GM12873 (cell line): Measurements from ENCODE around the gene ATG14.

Source experiments
- CTCF ChIP-seq: IDR thresholded peaks from 2 replicates; pipeline ENCODE4 v1.5.1; 2012; ENCODE audit warnings: low read depth, mild to moderate bottlenecking, moderate library complexity, low read length, control low read depth; ENCODE audit not compliant: insufficient read depth; ENCODE audit errors: missing control alignments

The ATG14 gene

DNA sequence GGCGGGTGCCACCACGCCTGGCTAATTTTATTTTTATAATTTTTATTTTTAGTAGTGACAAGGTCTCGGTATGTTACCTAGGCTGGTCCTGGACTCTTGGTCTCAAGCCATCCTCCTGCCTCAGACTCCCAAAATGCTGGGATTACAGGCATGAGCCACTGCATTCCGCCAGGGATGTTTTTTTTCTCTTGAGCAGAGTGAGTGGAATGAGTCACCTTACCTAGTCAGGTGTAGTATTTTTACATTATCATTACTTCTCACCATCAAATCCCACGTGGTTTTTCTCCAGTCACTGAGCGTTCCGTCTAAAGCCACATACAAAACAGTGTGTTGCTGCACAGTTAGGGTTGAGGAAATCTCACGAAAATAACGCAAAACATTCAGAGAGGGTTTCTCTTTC lies 29.7 kb upstream of the ATG14 start:
- no peak for TF ChIP-seq CTCF

GRCh38 chr14:55440385-55440784 lies 28.8 kb upstream of the ATG14 start, which contains the start of gene TBPL2:
TSS of gene TBPL2 (minus strand) at chr14:55440616. CDS start at chr14:55440449, 167 bp downstream.
- TF ChIP-seq CTCF = no peak

DNA sequence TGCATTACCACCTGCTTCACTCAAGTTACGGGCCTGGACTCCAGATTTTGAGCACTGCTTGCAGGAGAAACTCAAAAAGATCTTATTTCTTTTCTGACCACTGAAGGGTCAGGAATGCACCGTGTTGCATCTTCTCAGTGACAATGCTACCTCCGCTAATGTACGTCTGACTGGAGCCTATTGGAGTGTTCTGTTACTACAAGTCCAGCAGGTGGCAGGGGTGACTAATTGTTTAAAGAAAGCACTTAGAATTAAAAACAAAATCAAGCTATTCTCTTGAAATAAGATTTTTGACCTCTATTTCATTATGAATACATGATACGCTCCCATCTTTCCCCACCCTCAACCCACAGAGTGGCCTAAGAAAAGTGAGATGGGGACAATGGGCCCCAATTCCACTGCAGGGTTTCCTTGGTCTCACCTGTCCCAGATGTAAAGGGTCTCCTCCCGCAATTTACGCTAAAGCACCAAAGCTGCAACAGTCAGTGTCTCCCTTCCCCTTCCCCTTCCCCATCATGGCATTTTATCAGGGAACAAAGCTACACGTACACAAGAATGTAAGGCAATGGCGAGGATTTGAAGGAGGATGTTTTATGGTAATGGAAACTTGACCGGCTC lies 26.5 kb upstream of the ATG14 start:
- peak; percentile 53 for TF ChIP-seq CTCF

DNA sequence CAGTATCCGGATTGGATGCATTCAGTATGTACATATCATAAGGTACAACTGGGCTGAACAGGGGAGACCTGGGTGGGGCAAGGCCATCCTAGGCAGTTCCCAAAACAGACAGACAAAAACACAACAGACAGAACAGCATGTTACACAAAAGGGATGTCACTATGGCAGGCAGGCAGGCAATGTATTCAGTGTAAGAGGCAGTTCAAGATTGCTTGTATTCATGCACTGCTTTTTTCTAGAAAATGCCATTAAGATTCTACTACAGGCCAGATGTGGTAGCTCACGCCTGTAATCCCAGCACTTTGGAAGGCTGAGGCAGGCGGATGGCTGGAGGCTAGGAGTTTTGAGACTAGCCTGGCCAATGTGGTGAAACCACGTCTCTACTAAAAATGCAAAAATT lies 25.3 kb upstream of the ATG14 start:
- no peak for TF ChIP-seq CTCF

- TF ChIP-seq CTCF = no peak
Observed at GRCh38 chr14:55436519-55436918, 24.9 kb upstream of the ATG14 start.

DNA sequence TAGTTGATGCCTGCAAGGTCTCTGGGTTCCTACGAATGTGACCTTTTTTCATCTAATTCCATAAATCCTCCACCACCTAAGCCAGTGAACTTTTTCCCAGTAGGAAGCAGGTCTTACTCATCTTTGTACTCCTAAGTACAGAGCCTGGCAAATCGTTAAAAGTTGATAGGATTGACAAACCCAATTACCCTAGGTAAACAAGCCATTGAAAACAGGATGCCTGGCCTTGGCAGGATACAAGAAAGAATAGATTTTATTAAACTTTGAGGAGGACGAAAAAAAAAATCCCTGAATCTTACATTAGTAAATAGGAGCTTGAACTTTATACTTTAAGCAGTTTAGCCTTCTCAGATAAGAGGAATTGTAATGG lies 23.2 kb upstream of the ATG14 start:
- TF ChIP-seq CTCF = no peak

DNA sequence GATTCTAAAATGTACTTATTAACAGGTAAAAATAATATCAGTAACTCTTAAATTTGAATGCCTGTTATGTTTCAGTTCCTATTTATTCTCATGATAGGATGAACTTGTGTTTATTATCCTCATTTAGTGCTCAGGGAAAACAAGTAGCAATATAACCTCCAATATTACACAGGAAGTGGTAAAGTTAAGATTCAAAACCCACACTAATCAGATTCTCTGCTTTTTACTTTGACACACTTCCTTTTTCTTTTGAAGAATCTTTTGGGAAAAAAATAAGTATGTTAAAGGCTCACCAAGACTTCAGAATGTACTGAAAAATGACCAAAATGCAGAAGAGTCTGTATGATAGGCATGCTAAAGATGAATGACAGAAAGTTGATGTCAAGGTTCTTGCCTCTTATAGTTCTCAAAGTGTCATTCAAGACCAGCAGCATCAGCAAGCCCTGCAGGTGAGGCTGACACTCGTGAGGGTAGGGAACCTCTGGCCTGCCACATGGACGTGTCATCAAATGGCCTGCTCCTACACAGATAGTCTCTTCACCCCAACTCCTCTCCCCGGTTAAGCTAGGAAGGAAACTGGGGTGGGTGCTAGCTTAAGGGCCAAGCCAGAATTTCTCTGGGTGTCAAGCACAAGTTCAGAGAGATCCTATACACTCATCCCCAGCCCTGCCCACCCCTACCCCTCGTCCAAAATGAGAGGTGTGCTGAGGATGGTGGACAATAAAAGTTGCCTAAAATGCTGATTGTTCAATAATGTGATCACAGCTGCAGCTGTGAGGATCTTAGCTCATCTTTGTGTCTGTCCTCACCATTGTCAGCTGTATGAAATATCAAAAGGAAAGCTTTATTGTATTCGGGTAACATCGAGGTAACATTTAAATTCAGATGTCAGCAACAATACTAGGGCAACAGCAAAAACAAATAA lies 22.5 kb upstream of the ATG14 start:
- TF ChIP-seq CTCF = no peak
